GM23338 (cell line): ENCODE data around the gene GRHL3. TPM values are rescaled to one million over a fixed set of nuclear protein-coding genes. Genes with fewer than 3 reads are reported as not detected.

ENCODE experiments used
- ATAC-seq: fragments of 200-7000 bp; cut with Tn5 transposase; 3 replicates; pipeline ENCODE4 v1.9.1; 2020
- DNase-seq: peaks from one replicate; pipeline ENCODE4 v3.0.0-alpha.2; 2015; ENCODE audit warnings: low spot score
- H2AFZ ChIP-seq: fragments of 200-600 bp; sonication (generic); 2 replicates; pipeline ENCODE4 v1.8.0; 2016; ENCODE audit warnings: antibody characterized with exemption, mild to moderate bottlenecking, moderate library complexity
- H3F3A ChIP-seq: fragments of 200-600 bp; sonication (generic); replicated peaks from 2 replicates; pipeline ENCODE4 v1.8.0; 2017; ENCODE audit warnings: antibody characterized with exemption, mixed run types, low read depth
- H3K27ac ChIP-seq: fragments of 200-600 bp; sonication (generic); 2 replicates; pipeline ENCODE4 v1.6.1; 2016; ENCODE audit warnings: low read depth
- H3K27me3 ChIP-seq: fragments of 200-600 bp; sonication (generic); 2 replicates; pipeline ENCODE4 v1.8.0; 2016; ENCODE audit warnings: mild to moderate bottlenecking, mixed run types, moderate library complexity; ENCODE audit not compliant: insufficient read depth
- H3K36me3 ChIP-seq: fragments of 200-600 bp; sonication (generic); 2 replicates; pipeline ENCODE4 v1.8.0; 2016; ENCODE audit warnings: mild to moderate bottlenecking; ENCODE audit not compliant: insufficient read depth
- H3K4me1 ChIP-seq: fragments of 200-600 bp; sonication (generic); 2 replicates; pipeline ENCODE4 v1.8.0; 2016; ENCODE audit warnings: mild to moderate bottlenecking, moderate library complexity; ENCODE audit not compliant: insufficient read depth
- H3K4me2 ChIP-seq: fragments of 200-600 bp; sonication (generic); 2 replicates; pipeline ENCODE4 v1.7.1; 2017; ENCODE audit warnings: mixed run types
- H3K4me3 ChIP-seq: fragments of 200-600 bp; sonication (generic); 2 replicates; pipeline ENCODE4 v1.6.1; 2016; ENCODE audit warnings: mixed run types
- H3K79me2 ChIP-seq: fragments of 200-600 bp; sonication (generic); replicated peaks from 2 replicates; pipeline ENCODE4 v1.8.0; 2017; ENCODE audit warnings: mild to moderate bottlenecking; ENCODE audit not compliant: insufficient read depth
- H3K9me2 ChIP-seq: fragments of 200-600 bp; sonication (generic); 2 replicates; pipeline ENCODE4 v1.8.0; 2017; ENCODE audit not compliant: insufficient read depth
- H4K20me1 ChIP-seq: fragments of 200-600 bp; sonication (generic); replicated peaks from 2 replicates; pipeline ENCODE4 v1.8.0; 2017; ENCODE audit warnings: mild to moderate bottlenecking; ENCODE audit not compliant: insufficient read depth
- H3K27ac Mint-ChIP-seq: 2 replicates; pipeline ENCODE4 v1.8.0; 2020; ENCODE audit warnings: inconsistent platforms, mild to moderate bottlenecking, moderate library complexity, mixed read lengths
- H3K27me3 Mint-ChIP-seq: 3 replicates; pipeline ENCODE4 v1.8.0; 2022; ENCODE audit warnings: low read depth, mild to moderate bottlenecking, moderate library complexity, mixed read lengths, inconsistent platforms; ENCODE audit not compliant: insufficient read depth, poor library complexity
- H3K36me3 Mint-ChIP-seq: 3 replicates; pipeline ENCODE4 v1.8.0; 2021; ENCODE audit warnings: low read depth, mild to moderate bottlenecking, inconsistent platforms, moderate library complexity, mixed read lengths
- H3K4me1 Mint-ChIP-seq: 3 replicates; pipeline ENCODE4 v1.8.0; 2020; ENCODE audit warnings: mild to moderate bottlenecking, inconsistent platforms, mixed read lengths
- H3K4me3 Mint-ChIP-seq: 3 replicates; pipeline ENCODE4 v1.8.0; 2021; ENCODE audit warnings: moderate library complexity, mild to moderate bottlenecking, inconsistent platforms, mixed read lengths
- H3K9me3 Mint-ChIP-seq: 3 replicates; pipeline ENCODE4 v1.8.0; 2020; ENCODE audit warnings: moderate library complexity, mild to moderate bottlenecking, inconsistent platforms, mixed read lengths
- CREB1 ChIP-seq: fragments of 250-450 bp; sonication (Bioruptor Pico); IDR thresholded peaks from 2 replicates; pipeline ENCODE4 v1.5.0; 2020; ENCODE audit warnings: low read depth, mild to moderate bottlenecking, moderate library complexity
- CTCF ChIP-seq, 2 experiments: fragments of 200-600 bp in 1 of 2; sonication (generic) in 1 of 2; conservative IDR thresholded peaks; 2 replicates each; pipeline versions ENCODE4 v1.5.1 to v1.6.1; 2016 to 2017; ENCODE audit warnings: antibody characterized with exemption in 2 of 2, low read depth in 2 of 2, mild to moderate bottlenecking in 2 of 2, moderate library complexity in 1 of 2
- EZH2 ChIP-seq: fragments of 200-600 bp; sonication (generic); IDR thresholded peaks from one replicate; pipeline ENCODE4 v1.8.0; 2017; ENCODE audit warnings: antibody characterized with exemption, mild to moderate bottlenecking, low read depth; ENCODE audit not compliant: unreplicated experiment
- STAT1 ChIP-seq: IDR thresholded peaks from one replicate; pipeline ENCODE4 v1.6.1; 2016; ENCODE audit warnings: antibody characterized with exemption; ENCODE audit not compliant: unreplicated experiment
- polyA plus RNA-seq: library from polyadenylated mRNA; unstranded; fragments of >200 nt; fragmentation: Nextera tagmentation; extraction: Ambion mirVana; gene quantifications from 2 replicates; pipeline ENCODE4 v1.2.1, GENCODE V29; 2016
- total RNA-seq: library from RNA; depleted of rRNA; stranded (reverse); fragments of >200 nt; shearing (Covaris generic); gene quantifications from 2 replicates; pipeline ENCODE4 v1.2.3, GENCODE V29; 2014
- TF ChIP-seq, protein P1 (sequence below): fragments of 250-450 bp; sonication (Bioruptor Pico); IDR thresholded peaks from 2 replicates; pipeline ENCODE4 v1.5.0; 2020; ENCODE audit warnings: mild to moderate bottlenecking, moderate library complexity
- TF ChIP-seq, protein P2 (sequence below): IDR thresholded peaks from 2 replicates; pipeline ENCODE4 v1.6.1; 2016; ENCODE audit warnings: antibody characterized with exemption

Gene GRHL3
- total and polyA plus RNA-seq, 2 experiments from 2014 or later: 0.78 to 1.1 TPM

- H3K4me1 ChIP-seq: peaks cover 44% of the 10 kb centered on the region
- H3K4me1 Mint-ChIP-seq: peaks cover 61% of the 10 kb centered on the region
- no peaks in the 10 kb centered on the region for H3K9me3 Mint-ChIP-seq
- no peaks in the 10 kb centered on the region for H3K79me2 ChIP-seq
- H3K4me2 ChIP-seq: peak overlapping the region; percentile 3; the same call in 1 of the 2 replicates
- no peaks in the 10 kb centered on the region for H3F3A ChIP-seq
- H3K9me2 ChIP-seq: 0 out of 2 replicates have a peak, but pooled peaks cover 3% of the 10 kb centered on the region
- no peaks in the 10 kb centered on the region for H3K27me3 ChIP-seq
- TF ChIP-seq CREB1 (CRISPR knock-in tag) (peak; percentile 35; the same call in 1 of the 2 replicates), EZH2 (no peak), CTCF (conservative IDR thresholded peaks at IDR 0.05; ENCODE audit: low read depth in 2 of 2) (peak; percentile 59 to 60), STAT1 (no peak)
- TF ChIP-seq, protein P1, sequence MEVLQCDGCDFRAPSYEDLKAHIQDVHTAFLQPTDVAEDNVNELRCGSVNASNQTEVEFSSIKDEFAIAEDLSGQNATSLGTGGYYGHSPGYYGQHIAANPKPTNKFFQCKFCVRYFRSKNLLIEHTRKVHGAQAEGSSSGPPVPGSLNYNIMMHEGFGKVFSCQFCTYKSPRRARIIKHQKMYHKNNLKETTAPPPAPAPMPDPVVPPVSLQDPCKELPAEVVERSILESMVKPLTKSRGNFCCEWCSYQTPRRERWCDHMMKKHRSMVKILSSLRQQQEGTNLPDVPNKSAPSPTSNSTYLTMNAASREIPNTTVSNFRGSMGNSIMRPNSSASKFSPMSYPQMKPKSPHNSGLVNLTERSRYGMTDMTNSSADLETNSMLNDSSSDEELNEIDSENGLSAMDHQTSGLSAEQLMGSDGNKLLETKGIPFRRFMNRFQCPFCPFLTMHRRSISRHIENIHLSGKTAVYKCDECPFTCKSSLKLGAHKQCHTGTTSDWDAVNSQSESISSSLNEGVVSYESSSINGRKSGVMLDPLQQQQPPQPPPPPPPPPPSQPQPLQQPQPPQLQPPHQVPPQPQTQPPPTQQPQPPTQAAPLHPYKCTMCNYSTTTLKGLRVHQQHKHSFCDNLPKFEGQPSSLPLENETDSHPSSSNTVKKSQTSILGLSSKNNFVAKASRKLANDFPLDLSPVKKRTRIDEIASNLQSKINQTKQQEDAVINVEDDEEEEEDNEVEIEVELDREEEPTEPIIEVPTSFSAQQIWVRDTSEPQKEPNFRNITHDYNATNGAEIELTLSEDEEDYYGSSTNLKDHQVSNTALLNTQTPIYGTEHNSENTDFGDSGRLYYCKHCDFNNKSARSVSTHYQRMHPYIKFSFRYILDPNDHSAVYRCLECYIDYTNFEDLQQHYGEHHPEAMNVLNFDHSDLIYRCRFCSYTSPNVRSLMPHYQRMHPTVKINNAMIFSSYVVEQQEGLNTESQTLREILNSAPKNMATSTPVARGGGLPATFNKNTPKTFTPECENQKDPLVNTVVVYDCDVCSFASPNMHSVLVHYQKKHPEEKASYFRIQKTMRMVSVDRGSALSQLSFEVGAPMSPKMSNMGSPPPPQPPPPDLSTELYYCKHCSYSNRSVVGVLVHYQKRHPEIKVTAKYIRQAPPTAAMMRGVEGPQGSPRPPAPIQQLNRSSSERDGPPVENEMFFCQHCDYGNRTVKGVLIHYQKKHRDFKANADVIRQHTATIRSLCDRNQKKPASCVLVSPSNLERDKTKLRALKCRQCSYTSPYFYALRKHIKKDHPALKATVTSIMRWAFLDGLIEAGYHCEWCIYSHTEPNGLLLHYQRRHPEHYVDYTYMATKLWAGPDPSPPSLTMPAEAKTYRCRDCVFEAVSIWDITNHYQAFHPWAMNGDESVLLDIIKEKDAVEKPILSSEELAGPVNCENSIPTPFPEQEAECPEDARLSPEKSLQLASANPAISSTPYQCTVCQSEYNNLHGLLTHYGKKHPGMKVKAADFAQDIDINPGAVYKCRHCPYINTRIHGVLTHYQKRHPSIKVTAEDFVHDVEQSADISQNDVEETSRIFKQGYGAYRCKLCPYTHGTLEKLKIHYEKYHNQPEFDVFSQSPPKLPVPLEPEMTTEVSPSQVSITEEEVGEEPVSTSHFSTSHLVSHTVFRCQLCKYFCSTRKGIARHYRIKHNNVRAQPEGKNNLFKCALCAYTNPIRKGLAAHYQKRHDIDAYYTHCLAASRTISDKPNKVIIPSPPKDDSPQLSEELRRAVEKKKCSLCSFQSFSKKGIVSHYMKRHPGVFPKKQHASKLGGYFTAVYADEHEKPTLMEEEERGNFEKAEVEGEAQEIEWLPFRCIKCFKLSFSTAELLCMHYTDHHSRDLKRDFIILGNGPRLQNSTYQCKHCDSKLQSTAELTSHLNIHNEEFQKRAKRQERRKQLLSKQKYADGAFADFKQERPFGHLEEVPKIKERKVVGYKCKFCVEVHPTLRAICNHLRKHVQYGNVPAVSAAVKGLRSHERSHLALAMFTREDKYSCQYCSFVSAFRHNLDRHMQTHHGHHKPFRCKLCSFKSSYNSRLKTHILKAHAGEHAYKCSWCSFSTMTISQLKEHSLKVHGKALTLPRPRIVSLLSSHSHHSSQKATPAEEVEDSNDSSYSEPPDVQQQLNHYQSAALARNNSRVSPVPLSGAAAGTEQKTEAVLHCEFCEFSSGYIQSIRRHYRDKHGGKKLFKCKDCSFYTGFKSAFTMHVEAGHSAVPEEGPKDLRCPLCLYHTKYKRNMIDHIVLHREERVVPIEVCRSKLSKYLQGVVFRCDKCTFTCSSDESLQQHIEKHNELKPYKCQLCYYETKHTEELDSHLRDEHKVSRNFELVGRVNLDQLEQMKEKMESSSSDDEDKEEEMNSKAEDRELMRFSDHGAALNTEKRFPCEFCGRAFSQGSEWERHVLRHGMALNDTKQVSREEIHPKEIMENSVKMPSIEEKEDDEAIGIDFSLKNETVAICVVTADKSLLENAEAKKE: peak; percentile 91
- TF ChIP-seq, protein P2, sequence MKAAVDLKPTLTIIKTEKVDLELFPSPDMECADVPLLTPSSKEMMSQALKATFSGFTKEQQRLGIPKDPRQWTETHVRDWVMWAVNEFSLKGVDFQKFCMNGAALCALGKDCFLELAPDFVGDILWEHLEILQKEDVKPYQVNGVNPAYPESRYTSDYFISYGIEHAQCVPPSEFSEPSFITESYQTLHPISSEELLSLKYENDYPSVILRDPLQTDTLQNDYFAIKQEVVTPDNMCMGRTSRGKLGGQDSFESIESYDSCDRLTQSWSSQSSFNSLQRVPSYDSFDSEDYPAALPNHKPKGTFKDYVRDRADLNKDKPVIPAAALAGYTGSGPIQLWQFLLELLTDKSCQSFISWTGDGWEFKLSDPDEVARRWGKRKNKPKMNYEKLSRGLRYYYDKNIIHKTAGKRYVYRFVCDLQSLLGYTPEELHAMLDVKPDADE: peak; percentile 12; the same call in 1 of the 2 replicates
- H3K27ac ChIP-seq: peak overlapping the region; percentile 40
- DNase-seq (peak; percentile 88), ATAC-seq (peak; percentile 82)
- H3K36me3 Mint-ChIP-seq: no peaks in the 10 kb centered on the region
- no peak overlapping the region for H2AFZ ChIP-seq
- peak overlapping the region; percentile 77 for H3K27ac Mint-ChIP-seq
- H3K4me3 Mint-ChIP-seq: peak overlapping the region; percentile 12; the same call in 1 of the 3 replicates
- no peaks in the 10 kb centered on the region for H4K20me1 ChIP-seq
- no peaks in the 10 kb centered on the region for H3K36me3 ChIP-seq
- no peak overlapping the region for H3K4me3 ChIP-seq
- H3K27me3 Mint-ChIP-seq: peaks cover 2% of the 10 kb centered on the region
Observed at GRCh38 chr1:24308365-24309015, 10.7 kb upstream of the GRHL3 start.
